ENCODE measurements around the gene GADL1. TPM values are rescaled to one million over a fixed set of nuclear protein-coding genes. Genes with fewer than 3 reads are reported as not detected.

GADL1 gene
- total RNA-seq, 1 experiment from 2014 or later = 0.09 TPM

- Mint-ChIP-seq H3K4me3 (no peak overlapping the region), H3K27me3 (ENCODE audit: low read depth) (no peaks in the 10 kb centered on the region), H3K4me1 (peaks cover 24 to 26% of the 10 kb centered on the region in 2 experiments), H3K36me3 (ENCODE audit: insufficient read depth in 1 of 3, low read depth in 3 of 3) (no peaks in the 10 kb centered on the region), H3K9me3 (no peaks in the 10 kb centered on the region), H3K27ac (no peak overlapping the region)
- no peaks in the 10 kb centered on the region for H4K20me1 ChIP-seq (ENCODE audit: control insufficient read depth, insufficient read depth, insufficient read length)
- no peak overlapping the region for H4K91ac ChIP-seq (ENCODE audit: insufficient read length, low read depth, low read length)
- no peak overlapping the region for H2AFZ ChIP-seq (ENCODE audit: low read length)
- no peak overlapping the region for H2AK5ac ChIP-seq (ENCODE audit: insufficient read length, low read length)
- H3K23ac ChIP-seq (ENCODE audit: insufficient read length, low read depth, low read length) = no peak overlapping the region
- H3K4me2 ChIP-seq (ENCODE audit: insufficient read depth, insufficient read length, low read length) = no peak overlapping the region
- no peaks in the 10 kb centered on the region for H3K79me2 ChIP-seq (ENCODE audit: insufficient read depth, low read length)
- no peaks in the 10 kb centered on the region for H3K79me1 ChIP-seq (ENCODE audit: insufficient read depth, low read depth, low read length, poor library complexity, severe bottlenecking)
- no peak overlapping the region for H3K27ac ChIP-seq (ENCODE audit: insufficient read length, low read depth, low read length)
- H3K56ac ChIP-seq (ENCODE audit: insufficient read length, low read depth, low read length) = no peak overlapping the region
- H2BK120ac ChIP-seq (ENCODE audit: low read depth, low read length, poor library complexity, severe bottlenecking) = no peak overlapping the region
- WGBS (ENCODE audit: extremely low coverage, insufficient read length, low lambda C conversion rate) = no CpG with 5 or more reads among the region's 2 CpGs
- H3K27me3 ChIP-seq (ENCODE audit: insufficient read depth, low read length) = no peaks in the 10 kb centered on the region
- H3K18ac ChIP-seq (ENCODE audit: insufficient read length, low read depth, low read length) = no peak overlapping the region
- H3K4ac ChIP-seq (ENCODE audit: low read depth, low read length) = no peak overlapping the region
- H3T11ph ChIP-seq (ENCODE audit: low read length) = no peak overlapping the region
- H4K8ac ChIP-seq (replicated peaks; ENCODE audit: insufficient read length, low read depth, low read length) = no peak overlapping the region
- no peak for DNase-seq
- H3K14ac ChIP-seq (ENCODE audit: insufficient read depth, low read length) = no peak overlapping the region
- H2BK5ac ChIP-seq (ENCODE audit: insufficient read length, low read length) = no peak overlapping the region
- H4K5ac ChIP-seq (ENCODE audit: insufficient read length, low read depth, low read length) = no peak overlapping the region
- no peak overlapping the region for H2BK12ac ChIP-seq (ENCODE audit: insufficient read length, low read depth, low read length)
- no peak overlapping the region for H2BK15ac ChIP-seq (ENCODE audit: low read depth, low read length)
- H2BK20ac ChIP-seq (ENCODE audit: low read depth, low read length, poor library complexity, severe bottlenecking) = no peak overlapping the region
- no peak for TF ChIP-seq CTCF (conservative IDR thresholded peaks at IDR 0.05)
- peaks cover 4% of the 10 kb centered on the region; the same call in 1 of the 2 replicates for H3K4me1 ChIP-seq (ENCODE audit: insufficient read depth, low read length)
- H3K23me2 ChIP-seq (ENCODE audit: insufficient read length, low read depth, low read length, poor library complexity, severe bottlenecking) = no peaks in the 10 kb centered on the region
- H3K9ac ChIP-seq (ENCODE audit: extremely low read depth, insufficient read length, low read length) = no peak overlapping the region
- no peaks in the 10 kb centered on the region for H3K9me3 ChIP-seq (ENCODE audit: control insufficient read depth, low read depth, low read length)
Measured at GRCh38 chr3:30741889-30742288, 152.6 kb downstream of the GADL1 start.

Data from H9 (cell line).